ENCODE data around the gene SNUPN.

DNA sequence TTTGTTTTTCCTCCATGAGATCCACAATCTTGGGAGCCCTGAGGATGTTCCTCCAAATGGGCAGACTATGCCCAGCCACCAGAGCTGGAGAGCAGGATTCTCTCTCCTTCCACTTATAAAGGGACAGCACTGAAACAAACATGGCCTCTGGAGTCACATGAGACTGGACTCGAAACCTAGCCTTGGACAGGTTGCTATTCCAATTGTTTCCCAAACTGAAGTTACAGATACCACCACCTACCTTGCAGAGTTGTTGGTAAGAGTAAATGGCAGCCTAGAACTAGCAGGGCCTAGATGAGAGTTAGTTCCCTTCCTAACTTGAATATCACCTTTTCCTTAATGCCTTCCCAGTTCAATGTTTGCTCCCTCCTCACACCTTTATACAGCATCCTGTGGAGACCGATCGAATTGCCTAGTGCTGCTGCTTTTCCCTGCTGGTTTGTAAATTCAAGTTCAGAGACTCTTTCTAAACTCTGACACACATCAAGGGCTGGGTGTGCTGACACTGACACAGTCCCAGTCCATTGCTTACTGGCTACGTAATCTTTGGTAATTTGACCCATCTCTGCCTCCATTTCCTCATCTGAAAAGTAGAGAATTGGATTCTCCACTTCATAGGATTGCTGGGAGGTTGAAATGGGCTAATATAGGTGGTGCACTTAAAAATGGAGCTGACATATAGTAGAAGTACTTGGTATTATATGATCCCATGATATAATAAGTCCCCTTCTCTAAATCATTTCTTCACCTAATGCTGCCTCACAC, 11.9 kb upstream of the SNUPN start:
- TF ChIP-seq, protein P1, sequence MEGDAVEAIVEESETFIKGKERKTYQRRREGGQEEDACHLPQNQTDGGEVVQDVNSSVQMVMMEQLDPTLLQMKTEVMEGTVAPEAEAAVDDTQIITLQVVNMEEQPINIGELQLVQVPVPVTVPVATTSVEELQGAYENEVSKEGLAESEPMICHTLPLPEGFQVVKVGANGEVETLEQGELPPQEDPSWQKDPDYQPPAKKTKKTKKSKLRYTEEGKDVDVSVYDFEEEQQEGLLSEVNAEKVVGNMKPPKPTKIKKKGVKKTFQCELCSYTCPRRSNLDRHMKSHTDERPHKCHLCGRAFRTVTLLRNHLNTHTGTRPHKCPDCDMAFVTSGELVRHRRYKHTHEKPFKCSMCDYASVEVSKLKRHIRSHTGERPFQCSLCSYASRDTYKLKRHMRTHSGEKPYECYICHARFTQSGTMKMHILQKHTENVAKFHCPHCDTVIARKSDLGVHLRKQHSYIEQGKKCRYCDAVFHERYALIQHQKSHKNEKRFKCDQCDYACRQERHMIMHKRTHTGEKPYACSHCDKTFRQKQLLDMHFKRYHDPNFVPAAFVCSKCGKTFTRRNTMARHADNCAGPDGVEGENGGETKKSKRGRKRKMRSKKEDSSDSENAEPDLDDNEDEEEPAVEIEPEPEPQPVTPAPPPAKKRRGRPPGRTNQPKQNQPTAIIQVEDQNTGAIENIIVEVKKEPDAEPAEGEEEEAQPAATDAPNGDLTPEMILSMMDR (IDR thresholded peaks at IDR 0.05; ENCODE audit: low read depth, low read length, poor library complexity, severe bottlenecking), result no peak
- TF ChIP-seq EZH2phosphoT487 (IDR thresholded peaks at IDR 0.05; ENCODE audit: borderline replicate concordance, low read length), result no peak
